SK-N-SH (cell line): ENCODE results near the gene GARNL3. TPM values are rescaled to one million over a fixed set of nuclear protein-coding genes. Genes with fewer than 3 reads are reported as not detected.

Experiments
- CTCF ChIA-PET: fragments of 300-600, 350-600 bp; formaldehyde crosslinking; extraction: SDS; loops from one replicate; lab custom pipeline; 2021; lab: Yijun Ruan, JAX
- POLR2A ChIA-PET: fragments of 350-600 bp; sonication (Branson Sonifier 250); formaldehyde crosslinking; extraction: SDS; loops from one replicate; lab custom pipeline; 2020; ENCODE audit warnings: antibody characterized with exemption, inconsistent platforms; lab: Yijun Ruan, JAX
- DNase-seq: peaks from one replicate; pipeline ENCODE4 v3.0.0; 2012
- H2AFZ ChIP-seq: fragments of 200-600 bp; sonication (generic); 2 replicates; pipeline ENCODE4 v1.8.1; 2016; ENCODE audit warnings: antibody characterized with exemption, mild to moderate bottlenecking, low read depth
- H3F3A ChIP-seq: fragments of 200-600 bp; sonication (generic); replicated peaks from 2 replicates; pipeline ENCODE3; 2016; ENCODE audit warnings: antibody characterized with exemption, mild to moderate bottlenecking; ENCODE audit not compliant: insufficient read depth
- H3K27ac ChIP-seq, 2 experiments: fragments of 200-500 bp in 1 of 2; fragments of 200-600 bp in 1 of 2; sonication (Bioruptor generic) in 1 of 2; sonication (generic), shearing (Covaris generic) in 1 of 2; 2 replicates each; pipeline versions ENCODE4 v1.5.1 to v1.6.1; 2014 to 2016; ENCODE audit warnings: low read depth in 2 of 2, inconsistent platforms in 1 of 2, low read length in 1 of 2, mild to moderate bottlenecking in 1 of 2, mixed read lengths in 1 of 2
- H3K27me3 ChIP-seq: fragments of 200-600 bp; sonication (generic), shearing (Covaris generic); 2 replicates; pipeline ENCODE4 v1.6.1; 2016; ENCODE audit warnings: mixed run types; ENCODE audit not compliant: insufficient read depth
- H3K36me3 ChIP-seq, 2 experiments: fragments of 200-500 bp in 1 of 2; fragments of 200-600 bp in 1 of 2; sonication (Bioruptor generic) in 1 of 2; sonication (generic) in 1 of 2; replicated peaks in 1 of 2; 2 replicates each; pipeline versions ENCODE3 to v1.5.1; 2014 to 2016; ENCODE audit warnings: low read length in 1 of 2, mild to moderate bottlenecking in 1 of 2; ENCODE audit not compliant: insufficient read depth in 2 of 2, control insufficient read depth in 1 of 2
- H3K4me1 ChIP-seq, 2 experiments: fragments of 200-500 bp in 1 of 2; fragments of 200-600 bp in 1 of 2; sonication (Bioruptor generic) in 1 of 2; sonication (generic), shearing (Covaris generic) in 1 of 2; 2 replicates each; pipeline versions ENCODE4 v1.5.1 to v1.6.1; 2014 to 2016; ENCODE audit warnings: low read depth in 1 of 2, low read length in 1 of 2, mixed run types in 1 of 2; ENCODE audit not compliant: insufficient read depth in 2 of 2, control insufficient read depth in 1 of 2
- H3K4me2 ChIP-seq: fragments of 200-600 bp; sonication (generic), shearing (Covaris generic); 2 replicates; pipeline ENCODE4 v1.6.1; 2017; ENCODE audit warnings: mixed run types
- H3K4me3 ChIP-seq, 2 experiments: fragments of 200-500 bp in 1 of 2; fragments of 200-600 bp in 1 of 2; sonication (Bioruptor generic) in 1 of 2; sonication (generic), shearing (Covaris generic) in 1 of 2; 2 replicates each; pipeline versions ENCODE4 v1.5.1 to v1.8.1; 2014 to 2016; ENCODE audit warnings: low read depth in 2 of 2, inconsistent platforms in 1 of 2, low read length in 1 of 2, mild to moderate bottlenecking in 1 of 2, mixed read lengths in 1 of 2, moderate library complexity in 1 of 2
- H3K79me2 ChIP-seq: fragments of 200-600 bp; sonication (generic); 2 replicates; pipeline ENCODE4 v1.8.1; 2017; ENCODE audit warnings: mild to moderate bottlenecking; ENCODE audit not compliant: insufficient read depth
- H3K9ac ChIP-seq: fragments of 200-600 bp; sonication (generic); 2 replicates; pipeline ENCODE4 v1.6.1; 2017; ENCODE audit warnings: mixed run types
- H3K9me2 ChIP-seq: fragments of 200-600 bp; sonication (generic); 2 replicates; pipeline ENCODE4 v1.6.1; 2017; ENCODE audit warnings: mixed run types
- H3K9me3 ChIP-seq: fragments of 200-600 bp; sonication (generic); 2 replicates; pipeline ENCODE4 v1.6.1; 2017; ENCODE audit warnings: mixed run types, mild to moderate bottlenecking, moderate library complexity
- H4K20me1 ChIP-seq: fragments of 200-600 bp; sonication (generic); 2 replicates; pipeline ENCODE4 v1.6.1; 2017; ENCODE audit warnings: mild to moderate bottlenecking, mixed run types; ENCODE audit not compliant: insufficient read depth
- EP300 ChIP-seq, 2 experiments: IDR thresholded peaks; 2 replicates each; pipeline versions ENCODE4 v1.4.0 to v1.6.1; 2012; ENCODE audit warnings: borderline replicate concordance in 1 of 2, low read depth in 1 of 2, low read length in 1 of 2
- FOXJ3 ChIP-seq: sonication (generic); formaldehyde crosslinking; IDR thresholded peaks from 2 replicates; pipeline ENCODE4 v1.5.1; 2020; ENCODE audit warnings: mild to moderate bottlenecking, missing genetic modification reagents
- FOXM1 ChIP-seq: IDR thresholded peaks from 2 replicates; pipeline ENCODE4 v1.4.0; 2012; ENCODE audit warnings: low read depth, mild to moderate bottlenecking
- GABPA ChIP-seq: IDR thresholded peaks from 2 replicates; pipeline ENCODE4 v1.4.0; 2012; ENCODE audit warnings: low read depth, mild to moderate bottlenecking
- JUND ChIP-seq: IDR thresholded peaks from 2 replicates; pipeline ENCODE4 v1.4.0; 2012
- MEF2A ChIP-seq: IDR thresholded peaks from 2 replicates; pipeline ENCODE4 v1.4.0; 2012; ENCODE audit warnings: low read depth, borderline replicate concordance
- MXI1 ChIP-seq: IDR thresholded peaks from 2 replicates; pipeline ENCODE4 v1.6.1; 2012; ENCODE audit warnings: mild to moderate bottlenecking, low read depth, low read length, improper control_type of control experiment
- NRF1 ChIP-seq: IDR thresholded peaks from 2 replicates; pipeline ENCODE4 v1.6.1; 2012; ENCODE audit warnings: low read depth, mild to moderate bottlenecking, low read length
- RAD21 ChIP-seq: IDR thresholded peaks from 2 replicates; pipeline ENCODE4 v1.6.1; 2012; ENCODE audit warnings: mild to moderate bottlenecking, low read length
- RCOR1 ChIP-seq: fragments of 150-350 bp; IDR thresholded peaks from 2 replicates; pipeline ENCODE4 v1.6.1; 2017; ENCODE audit warnings: antibody characterized with exemption, low read length
- RXRA ChIP-seq: IDR thresholded peaks from 2 replicates; pipeline ENCODE4 v1.4.0; 2012; ENCODE audit warnings: low read depth, mild to moderate bottlenecking, borderline replicate concordance
- SIN3A ChIP-seq: IDR thresholded peaks from 2 replicates; pipeline ENCODE4 v1.6.1; 2012; ENCODE audit warnings: low read depth, mild to moderate bottlenecking, low read length, moderate library complexity, borderline replicate concordance
- SMC3 ChIP-seq: IDR thresholded peaks from 2 replicates; pipeline ENCODE4 v1.6.1; 2012; ENCODE audit warnings: low read depth, low read length, improper control_type of control experiment
- TCF12 ChIP-seq: IDR thresholded peaks from 2 replicates; pipeline ENCODE4 v1.4.0; 2012
- TEAD4 ChIP-seq: IDR thresholded peaks from 2 replicates; pipeline ENCODE4 v1.4.0; 2012; ENCODE audit warnings: mild to moderate bottlenecking, borderline replicate concordance; ENCODE audit not compliant: insufficient read depth
- WGBS: methylation state at CpG from one replicate; pipeline ENCODE4 v1.1.6; 2017; ENCODE audit warnings: low lambda C conversion rate; 5-methylcytosine and 5-hydroxymethylcytosine counted together
- polyA plus RNA-seq, 3 experiments: library from polyadenylated mRNA; depleted of rRNA; stranded (reverse); fragments of >200 nt; gene quantifications; 2 replicates each; pipeline ENCODE4 v1.2.3, GENCODE V29; 2012
- TF ChIP-seq, protein P1 (sequence below): IDR thresholded peaks from 2 replicates; pipeline ENCODE4 v1.4.0; 2012; ENCODE audit warnings: low read depth, borderline replicate concordance
- TF ChIP-seq, protein P2 (sequence below): fragments of 150-350 bp; IDR thresholded peaks from 2 replicates; pipeline ENCODE4 v1.6.1; 2016; ENCODE audit warnings: mild to moderate bottlenecking, low read depth, low read length
- TF ChIP-seq, protein P3 (sequence below): fragments of 200-600 bp; sonication (generic); IDR thresholded peaks from 2 replicates; pipeline ENCODE4 v1.6.1; 2017; ENCODE audit warnings: antibody characterized with exemption, mild to moderate bottlenecking, moderate library complexity
- TF ChIP-seq, protein P4 (sequence below): IDR thresholded peaks from 2 replicates; pipeline ENCODE4; 2012

Gene GARNL3
- polyA plus RNA-seq, 1 of the 3 experiments (the other 2 are of a cell fraction): 9.1 TPM

DNA sequence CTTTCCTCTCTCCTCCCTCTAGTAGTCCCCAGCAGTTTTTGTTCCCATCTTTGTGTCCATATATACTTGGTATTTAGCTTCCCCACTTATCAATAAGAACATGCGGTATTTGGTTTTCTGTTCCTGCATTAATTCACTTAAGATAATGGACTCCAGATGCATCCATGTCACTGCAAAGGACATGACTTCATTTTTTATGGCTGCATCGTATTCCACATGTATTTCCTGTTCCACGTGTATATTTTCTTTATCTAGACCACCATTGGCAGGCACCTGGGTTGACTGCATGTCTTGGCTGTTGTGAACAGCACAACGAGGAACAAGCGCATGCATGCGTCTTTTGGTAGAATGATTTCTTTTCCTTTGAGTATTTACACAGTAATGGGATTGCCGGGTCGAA lies 165.8 kb downstream of the GARNL3 start:
- TF ChIP-seq, protein P1, sequence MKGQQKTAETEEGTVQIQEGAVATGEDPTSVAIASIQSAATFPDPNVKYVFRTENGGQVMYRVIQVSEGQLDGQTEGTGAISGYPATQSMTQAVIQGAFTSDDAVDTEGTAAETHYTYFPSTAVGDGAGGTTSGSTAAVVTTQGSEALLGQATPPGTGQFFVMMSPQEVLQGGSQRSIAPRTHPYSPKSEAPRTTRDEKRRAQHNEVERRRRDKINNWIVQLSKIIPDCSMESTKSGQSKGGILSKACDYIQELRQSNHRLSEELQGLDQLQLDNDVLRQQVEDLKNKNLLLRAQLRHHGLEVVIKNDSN: no peak
- TF ChIP-seq MEF2A: no peak
- no peak for TF ChIP-seq NRF1
- no peak for TF ChIP-seq TCF12
- no peak for TF ChIP-seq SIN3A
- TF ChIP-seq JUND: no peak
- no peak for TF ChIP-seq GABPA
- no peak for TF ChIP-seq FOXM1
- no peak for TF ChIP-seq SMC3
- TF ChIP-seq, protein P2, sequence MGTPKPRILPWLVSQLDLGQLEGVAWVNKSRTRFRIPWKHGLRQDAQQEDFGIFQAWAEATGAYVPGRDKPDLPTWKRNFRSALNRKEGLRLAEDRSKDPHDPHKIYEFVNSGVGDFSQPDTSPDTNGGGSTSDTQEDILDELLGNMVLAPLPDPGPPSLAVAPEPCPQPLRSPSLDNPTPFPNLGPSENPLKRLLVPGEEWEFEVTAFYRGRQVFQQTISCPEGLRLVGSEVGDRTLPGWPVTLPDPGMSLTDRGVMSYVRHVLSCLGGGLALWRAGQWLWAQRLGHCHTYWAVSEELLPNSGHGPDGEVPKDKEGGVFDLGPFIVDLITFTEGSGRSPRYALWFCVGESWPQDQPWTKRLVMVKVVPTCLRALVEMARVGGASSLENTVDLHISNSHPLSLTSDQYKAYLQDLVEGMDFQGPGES: no peak
- no peak for TF ChIP-seq RCOR1
- TF ChIP-seq, protein P3, sequence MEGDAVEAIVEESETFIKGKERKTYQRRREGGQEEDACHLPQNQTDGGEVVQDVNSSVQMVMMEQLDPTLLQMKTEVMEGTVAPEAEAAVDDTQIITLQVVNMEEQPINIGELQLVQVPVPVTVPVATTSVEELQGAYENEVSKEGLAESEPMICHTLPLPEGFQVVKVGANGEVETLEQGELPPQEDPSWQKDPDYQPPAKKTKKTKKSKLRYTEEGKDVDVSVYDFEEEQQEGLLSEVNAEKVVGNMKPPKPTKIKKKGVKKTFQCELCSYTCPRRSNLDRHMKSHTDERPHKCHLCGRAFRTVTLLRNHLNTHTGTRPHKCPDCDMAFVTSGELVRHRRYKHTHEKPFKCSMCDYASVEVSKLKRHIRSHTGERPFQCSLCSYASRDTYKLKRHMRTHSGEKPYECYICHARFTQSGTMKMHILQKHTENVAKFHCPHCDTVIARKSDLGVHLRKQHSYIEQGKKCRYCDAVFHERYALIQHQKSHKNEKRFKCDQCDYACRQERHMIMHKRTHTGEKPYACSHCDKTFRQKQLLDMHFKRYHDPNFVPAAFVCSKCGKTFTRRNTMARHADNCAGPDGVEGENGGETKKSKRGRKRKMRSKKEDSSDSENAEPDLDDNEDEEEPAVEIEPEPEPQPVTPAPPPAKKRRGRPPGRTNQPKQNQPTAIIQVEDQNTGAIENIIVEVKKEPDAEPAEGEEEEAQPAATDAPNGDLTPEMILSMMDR: no peak
- no peak for TF ChIP-seq MXI1
- no peak for TF ChIP-seq RAD21
- no peak for TF ChIP-seq TEAD4
- no peak for TF ChIP-seq EP300 (IDR thresholded peaks at IDR 0.05; ENCODE audit: borderline replicate concordance in 1 of 2, low read depth in 1 of 2, low read length in 1 of 2)
- TF ChIP-seq RXRA: no peak
- no peak for TF ChIP-seq FOXJ3 (CRISPR knock-in tag)
- TF ChIP-seq, protein P4, sequence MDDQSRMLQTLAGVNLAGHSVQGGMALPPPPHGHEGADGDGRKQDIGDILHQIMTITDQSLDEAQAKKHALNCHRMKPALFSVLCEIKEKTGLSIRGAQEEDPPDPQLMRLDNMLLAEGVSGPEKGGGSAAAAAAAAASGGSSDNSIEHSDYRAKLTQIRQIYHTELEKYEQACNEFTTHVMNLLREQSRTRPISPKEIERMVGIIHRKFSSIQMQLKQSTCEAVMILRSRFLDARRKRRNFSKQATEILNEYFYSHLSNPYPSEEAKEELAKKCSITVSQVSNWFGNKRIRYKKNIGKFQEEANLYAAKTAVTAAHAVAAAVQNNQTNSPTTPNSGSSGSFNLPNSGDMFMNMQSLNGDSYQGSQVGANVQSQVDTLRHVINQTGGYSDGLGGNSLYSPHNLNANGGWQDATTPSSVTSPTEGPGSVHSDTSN: no peak
- no peaks in the 10 kb centered on the region for H3K27me3 ChIP-seq
- DNase-seq: no peak
- no peak overlapping the region for H3K9ac ChIP-seq
- no peak overlapping the region for H3K4me3 ChIP-seq
- no peak overlapping the region for H3K27ac ChIP-seq
- H3K9me3 ChIP-seq: no peaks in the 10 kb centered on the region
- peaks cover 74% of the 10 kb centered on the region for H3K79me2 ChIP-seq
- no peak overlapping the region for H2AFZ ChIP-seq
- 0 out of 2 replicates have a peak, but pooled peaks cover 11% of the 10 kb centered on the region for H4K20me1 ChIP-seq
- POLR2A ChIA-PET: no interaction called here
- H3K4me1 ChIP-seq: no peaks in the 10 kb centered on the region
- CTCF ChIA-PET: interaction anchor here (0.7 kb wide), 1 partner anchor 33 kb away, joined by 4 read pairs; the partner anchor contains the start of gene SLC2A8
- H3K4me2 ChIP-seq: no peak overlapping the region
- peaks cover 39 to 54% of the 10 kb centered on the region in 2 experiments for H3K36me3 ChIP-seq
- no peaks in the 10 kb centered on the region for H3K9me2 ChIP-seq
- 88% methylated on average over 8 of the region's 8 CpGs for WGBS
- H3F3A ChIP-seq: no peaks in the 10 kb centered on the region
